ENCODE data around the gene DSC3. TPM values are rescaled to one million over a fixed set of nuclear protein-coding genes. Genes with fewer than 3 reads are reported as not detected.

DSC3 gene
- total RNA-seq, 2 donors from 2014 or later, result 3.1 to 5.1 TPM

GRCh38 chr18:31046916-31047315 lies 4.4 kb upstream of the DSC3 start:
- TF ChIP-seq, protein P1, sequence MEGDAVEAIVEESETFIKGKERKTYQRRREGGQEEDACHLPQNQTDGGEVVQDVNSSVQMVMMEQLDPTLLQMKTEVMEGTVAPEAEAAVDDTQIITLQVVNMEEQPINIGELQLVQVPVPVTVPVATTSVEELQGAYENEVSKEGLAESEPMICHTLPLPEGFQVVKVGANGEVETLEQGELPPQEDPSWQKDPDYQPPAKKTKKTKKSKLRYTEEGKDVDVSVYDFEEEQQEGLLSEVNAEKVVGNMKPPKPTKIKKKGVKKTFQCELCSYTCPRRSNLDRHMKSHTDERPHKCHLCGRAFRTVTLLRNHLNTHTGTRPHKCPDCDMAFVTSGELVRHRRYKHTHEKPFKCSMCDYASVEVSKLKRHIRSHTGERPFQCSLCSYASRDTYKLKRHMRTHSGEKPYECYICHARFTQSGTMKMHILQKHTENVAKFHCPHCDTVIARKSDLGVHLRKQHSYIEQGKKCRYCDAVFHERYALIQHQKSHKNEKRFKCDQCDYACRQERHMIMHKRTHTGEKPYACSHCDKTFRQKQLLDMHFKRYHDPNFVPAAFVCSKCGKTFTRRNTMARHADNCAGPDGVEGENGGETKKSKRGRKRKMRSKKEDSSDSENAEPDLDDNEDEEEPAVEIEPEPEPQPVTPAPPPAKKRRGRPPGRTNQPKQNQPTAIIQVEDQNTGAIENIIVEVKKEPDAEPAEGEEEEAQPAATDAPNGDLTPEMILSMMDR (IDR thresholded peaks at IDR 0.05), result no peak
- Histone ChIP-seq H3K9me3 (no peaks in the 10 kb centered on the region), H3K27me3 (no peaks in the 10 kb centered on the region), H3K27ac (no peak overlapping the region), H3K36me3 (no peaks in the 10 kb centered on the region), H3K4me1 (peaks cover 0 to 11% of the 10 kb centered on the region in 2 donors), H3K4me3 (no peak overlapping the region)
- no peak for DNase-seq (ENCODE audit: low spot score)

DNA sequence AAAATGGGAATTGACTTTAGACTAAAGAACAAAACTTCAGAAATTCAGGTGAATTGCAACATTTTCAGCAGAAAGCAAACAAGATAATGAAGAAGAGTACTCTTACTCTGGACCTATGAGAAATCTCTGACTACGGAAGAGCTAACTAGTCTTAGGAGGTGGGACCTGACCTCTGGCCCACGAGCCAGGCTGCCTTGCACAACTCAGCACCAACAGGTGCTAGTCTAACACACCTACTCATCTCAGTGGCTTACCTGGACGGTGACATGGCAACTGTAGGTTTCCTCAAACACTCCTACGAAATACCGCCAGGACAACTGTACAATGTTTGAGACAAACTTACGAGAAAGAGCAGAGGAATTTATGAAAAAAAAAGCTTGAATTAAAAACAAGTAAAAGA lies 3.1 kb upstream of the DSC3 start:
- no peaks in the 10 kb centered on the region for H3K9me3 ChIP-seq
- TF ChIP-seq, protein P1 (IDR thresholded peaks at IDR 0.05), result no peak
- DNase-seq (ENCODE audit: low spot score), result no peak
- no peaks in the 10 kb centered on the region for H3K36me3 ChIP-seq
- peaks cover 0 to 23% of the 10 kb centered on the region in 2 donors for H3K4me1 ChIP-seq
- H3K27me3 ChIP-seq, result peaks cover 3 to 11% of the 10 kb centered on the region in 2 donors
- H3K4me3 ChIP-seq, result no peak overlapping the region
- no peak overlapping the region for H3K27ac ChIP-seq

- H3K36me3 ChIP-seq, result no peaks in the 10 kb centered on the region
- H3K9me3 ChIP-seq, result no peaks in the 10 kb centered on the region
- TF ChIP-seq, protein P1 (IDR thresholded peaks at IDR 0.05), result no peak
- peaks cover 5 to 11% of the 10 kb centered on the region in 2 donors for H3K27me3 ChIP-seq
- peaks cover 0 to 23% of the 10 kb centered on the region in 2 donors for H3K4me1 ChIP-seq
- no peak overlapping the region for H3K4me3 ChIP-seq
- H3K27ac ChIP-seq, result no peak overlapping the region
- no peak for DNase-seq (ENCODE audit: low spot score)
These were observed 2.4 kb upstream of the DSC3 start for GRCh38 chr18:31044926-31045325.

DNA sequence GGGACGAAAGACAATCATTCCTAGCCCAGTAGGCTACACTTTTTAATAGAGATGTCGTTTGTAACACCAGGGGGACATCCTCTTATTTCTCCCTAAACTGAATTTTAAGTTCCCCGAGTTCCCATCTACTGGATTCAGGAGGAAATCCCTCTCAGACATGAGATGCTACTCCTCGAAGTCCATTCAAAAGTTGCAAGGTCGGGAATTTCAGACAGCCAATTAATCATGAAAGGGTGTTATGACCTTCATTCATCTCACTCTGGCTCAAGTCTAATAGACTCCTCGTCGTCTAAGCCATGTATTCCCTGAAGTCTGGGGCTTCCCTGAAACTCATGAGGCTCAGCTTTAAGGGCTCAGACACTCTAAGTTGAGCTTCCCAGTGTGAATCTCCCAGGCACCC lies 1.2 kb upstream of the DSC3 start:
- DNase-seq (ENCODE audit: low spot score), result no peak
- no peaks in the 10 kb centered on the region for H3K36me3 ChIP-seq
- TF ChIP-seq, protein P1 (IDR thresholded peaks at IDR 0.05), result no peak
- H3K27me3 ChIP-seq, result peaks cover 5 to 11% of the 10 kb centered on the region in 2 donors
- no peaks in the 10 kb centered on the region for H3K9me3 ChIP-seq
- H3K27ac ChIP-seq, result no peak overlapping the region
- peaks cover 0 to 23% of the 10 kb centered on the region in 2 donors for H3K4me1 ChIP-seq
- no peak overlapping the region for H3K4me3 ChIP-seq

- H3K9me3 ChIP-seq, result no peaks in the 10 kb centered on the region
- no peak for DNase-seq (ENCODE audit: low spot score)
- peaks cover 5 to 11% of the 10 kb centered on the region in 2 donors for H3K27me3 ChIP-seq
- no peaks in the 10 kb centered on the region for H3K36me3 ChIP-seq
- TF ChIP-seq, protein P1 (IDR thresholded peaks at IDR 0.05), result no peak
- peak overlapping the region; percentile 23 to 43 for H3K4me3 ChIP-seq
- peaks cover 0 to 23% of the 10 kb centered on the region in 2 donors for H3K4me1 ChIP-seq
- no peak overlapping the region for H3K27ac ChIP-seq
These were observed 497 bp downstream of the DSC3 start for GRCh38 chr18:31042084-31042405.

Measured in right atrium auricular region (tissue), 2 donors.